IPS DF 19.7 (cell line): ENCODE data around the gene KRTAP16-1.
"Not testable (repeated sequence)": the region's sequence is repeated elsewhere in the genome, so short reads cannot be mapped to it uniquely, and the experiment has no call there.

Source experiments
- DNase-seq: peaks from one replicate; pipeline ENCODE4 v3.0.0-alpha.2; 2013; ENCODE audit warnings: low read depth, low spot score

KRTAP16-1 gene

GRCh38 chr17:41301916-41302901 is 6.9 kb downstream of the KRTAP16-1 start, which contains the start of gene KRTAP29-1:
KRTAP29-1 (minus strand) TSS chr17:41302851; CDS start chr17:41302851, 0 bp downstream.
- no peak for DNase-seq

DNA sequence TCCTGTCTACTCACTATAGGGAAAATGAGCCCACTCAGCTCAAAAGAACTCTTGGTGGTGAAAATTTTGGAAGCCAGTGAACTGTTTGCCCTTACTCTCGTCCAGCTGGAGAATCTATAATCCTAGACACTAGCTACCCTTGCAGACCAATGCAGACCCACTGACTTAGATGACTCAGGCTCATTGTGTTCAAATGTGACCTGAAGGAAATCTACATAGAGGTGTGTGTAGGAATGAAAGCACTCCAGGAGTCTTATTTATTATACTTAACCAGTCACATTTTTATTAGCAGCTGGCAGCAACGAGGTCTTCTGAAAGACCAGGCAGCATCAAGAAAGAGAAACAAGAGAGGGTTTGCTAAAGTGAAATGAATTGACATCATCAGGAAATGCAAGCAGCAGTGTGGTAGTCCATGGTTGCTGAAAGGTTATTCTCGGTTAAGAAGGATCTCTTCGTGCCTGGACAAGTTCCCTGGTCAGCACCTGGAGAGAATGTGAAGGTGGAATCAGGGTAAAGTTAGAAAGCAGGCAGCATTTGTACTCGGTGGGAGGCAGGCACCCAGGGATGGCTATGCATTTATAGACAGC is 7.8 kb downstream of the KRTAP16-1 start:
- no peak for DNase-seq

GRCh38 chr17:41298458-41299135 is 10.5 kb downstream of the KRTAP16-1 start:
- DNase-seq, result no peak

DNA sequence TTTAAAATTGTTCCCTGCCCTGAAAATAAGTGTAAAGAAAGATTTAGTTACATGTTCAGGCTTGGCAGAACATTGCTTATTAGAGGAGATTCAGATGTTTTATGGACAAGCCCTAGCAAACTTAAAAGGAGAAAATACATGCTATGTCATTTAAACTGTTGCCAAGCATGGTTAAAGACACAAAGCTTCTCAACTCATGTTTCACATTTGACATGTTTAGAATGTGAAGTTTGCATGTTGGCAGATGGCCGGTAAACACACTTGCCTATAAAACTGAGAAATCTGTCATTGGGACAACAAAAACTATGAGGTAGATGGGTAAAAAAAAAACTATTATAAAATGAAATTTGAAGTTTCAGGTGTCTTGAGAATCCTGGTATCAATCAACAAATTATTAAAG is 12.3 kb downstream of the KRTAP16-1 start:
- DNase-seq, result no peak

GRCh38 chr17:41294016-41294415 is 15.1 kb downstream of the KRTAP16-1 start:
- DNase-seq, result no peak

GRCh38 chr17:41287050-41287449 is 22.1 kb downstream of the KRTAP16-1 start:
- no peak for DNase-seq

- DNase-seq, result no peak
Measured at GRCh38 chr17:41284546-41284945, 24.6 kb downstream of the KRTAP16-1 start.

DNA sequence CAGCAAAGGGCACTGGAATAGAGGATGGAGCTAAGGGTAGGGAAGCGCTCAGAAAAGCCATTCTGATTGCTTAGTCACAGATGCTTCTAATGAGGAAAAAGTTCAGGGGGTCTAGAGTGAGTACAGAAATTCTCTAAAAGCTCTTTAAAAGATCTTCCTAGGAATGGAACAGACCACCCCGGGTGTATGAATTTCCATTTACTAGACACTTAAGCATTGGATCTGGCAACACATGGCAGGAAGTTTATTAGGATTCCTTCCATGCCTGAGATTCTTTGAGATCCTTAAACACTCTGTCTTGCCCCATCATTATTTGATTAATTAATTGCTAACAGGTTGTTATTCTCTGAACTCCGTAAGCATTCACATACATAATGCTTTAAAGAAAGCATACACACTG is 25.1 kb downstream of the KRTAP16-1 start:
- no peak for DNase-seq

GRCh38 chr17:41278176-41278955 is 30.7 kb downstream of the KRTAP16-1 start:
- no peak for DNase-seq

DNA sequence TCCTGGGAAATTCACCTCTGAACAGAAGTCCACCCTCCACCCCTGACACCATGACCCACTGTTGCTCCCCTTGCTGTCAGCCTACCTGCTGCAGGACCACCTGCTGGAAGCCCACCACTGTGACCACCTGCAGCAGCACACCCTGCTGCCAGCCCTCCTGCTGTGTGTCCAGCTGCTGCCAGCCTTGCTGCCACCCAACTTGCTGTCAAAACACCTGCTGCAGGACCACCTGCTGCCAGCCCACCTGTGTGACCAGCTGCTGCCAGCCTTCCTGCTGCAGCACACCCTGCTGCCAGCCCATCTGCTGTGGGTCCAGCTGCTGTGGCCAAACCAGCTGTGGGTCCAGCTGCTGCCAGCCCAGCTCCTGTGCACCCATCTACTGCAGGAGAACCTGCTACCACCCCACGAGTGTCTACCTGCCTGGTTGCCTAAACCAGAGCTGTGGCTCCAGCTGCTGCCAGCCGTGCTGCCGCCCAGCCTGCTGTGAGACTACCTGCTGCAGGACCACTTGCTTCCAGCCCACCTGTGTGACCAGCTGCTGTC is 33.4 kb downstream of the KRTAP16-1 start, which contains the start of gene KRTAP9-7:
TSS of gene KRTAP9-7 (plus strand) at position 51 of the 543 bp plus-strand sequence. CDS start at position 51, 0 bp downstream.
- DNase-seq, result not testable (repeated sequence)

DNA sequence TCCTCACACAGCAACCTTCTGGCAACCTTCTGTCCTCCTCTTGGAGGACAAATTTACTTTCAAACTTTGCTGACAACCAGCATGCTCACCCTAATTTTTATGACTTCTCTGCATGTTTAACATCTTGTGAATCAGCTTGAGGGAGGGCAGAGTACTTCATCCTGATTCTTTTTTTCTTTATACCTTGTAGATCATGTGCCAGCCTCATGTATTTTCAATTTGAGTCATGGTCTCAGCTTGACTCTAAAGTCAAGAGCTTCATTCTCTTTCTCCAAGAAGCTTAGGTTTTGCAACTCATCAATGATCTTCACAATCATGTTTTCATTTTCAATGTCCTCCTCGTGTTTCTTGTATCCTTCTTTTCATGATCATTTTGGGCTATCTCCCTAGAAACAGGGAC is 37.3 kb downstream of the KRTAP16-1 start:
- no peak for DNase-seq

GRCh38 chr17:41271323-41271722 is 37.8 kb downstream of the KRTAP16-1 start:
- not testable (repeated sequence) for DNase-seq

DNA sequence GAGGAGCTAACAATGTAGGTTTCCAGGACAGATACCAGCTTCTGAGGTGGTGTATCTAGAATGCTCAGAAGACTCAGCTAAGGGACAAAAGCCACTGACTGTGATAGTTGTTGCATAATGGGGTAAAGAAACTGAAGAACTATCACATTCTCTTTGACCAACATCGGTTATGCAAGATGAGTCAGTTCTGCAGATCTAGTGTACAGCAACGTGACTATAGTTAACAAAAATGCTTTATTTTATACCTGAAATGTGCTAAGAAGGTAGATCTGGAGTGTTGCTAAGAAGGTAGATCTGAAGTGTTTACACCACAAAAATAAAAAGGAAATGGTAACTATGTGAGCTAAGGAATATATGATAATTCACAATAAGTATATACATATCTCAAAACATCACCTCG is 41.4 kb downstream of the KRTAP16-1 start:
- no peak for DNase-seq

DNA sequence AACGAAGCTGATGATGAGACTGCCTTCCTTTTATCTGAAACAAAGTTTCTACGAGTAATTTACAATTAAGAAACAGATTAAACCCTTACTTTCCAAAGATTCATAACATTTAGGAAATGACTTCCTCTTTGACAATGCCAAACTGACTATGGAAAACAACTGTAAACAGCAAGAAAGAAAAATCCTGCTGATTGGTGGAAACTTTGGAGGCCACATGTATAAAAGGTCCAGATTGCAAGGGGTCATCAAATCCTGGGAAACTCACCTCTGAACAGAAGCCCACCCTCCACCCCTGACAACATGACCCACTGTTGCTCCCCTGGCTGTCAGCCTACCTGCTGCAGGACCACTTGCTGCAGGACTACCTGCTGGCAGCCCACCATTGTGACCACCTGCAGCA is 44.0 kb downstream of the KRTAP16-1 start, which contains the start of gene KRTAP9-6:
TSS of gene KRTAP9-6 (plus strand) at position 301 of the 400 bp plus-strand sequence. CDS start at position 301, 0 bp downstream.
- DNase-seq, result no peak

DNA sequence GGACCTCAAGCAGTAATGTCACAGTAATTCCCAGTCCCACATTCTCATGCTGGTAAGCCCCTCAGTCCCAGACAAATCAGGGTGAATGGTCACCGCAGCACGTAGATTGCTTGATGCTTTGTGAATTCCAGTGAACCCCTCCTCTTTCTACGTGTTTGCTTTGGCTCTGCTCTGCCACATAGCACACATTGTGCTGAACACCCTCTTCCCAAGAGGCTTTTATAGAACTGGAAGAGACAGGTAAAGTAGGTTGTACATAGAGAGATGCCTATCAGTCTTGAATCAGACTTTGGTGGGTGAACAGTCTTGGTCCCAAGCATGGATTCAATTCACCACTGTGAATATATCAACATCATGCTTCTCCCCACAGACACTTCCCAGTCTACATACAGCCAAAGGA is 44.5 kb downstream of the KRTAP16-1 start:
- no peak for DNase-seq

- no peak for DNase-seq
Measured at GRCh38 chr17:41263212-41263611, 45.9 kb downstream of the KRTAP16-1 start.

GRCh38 chr17:41258406-41258805 is 50.7 kb downstream of the KRTAP16-1 start:
- DNase-seq, result no peak
